GM12874 (cell line): Measurements from ENCODE around the gene PLEKHD1.

Experiments
- TF ChIP-seq, protein P1 (sequence below): IDR thresholded peaks from 2 replicates; pipeline ENCODE4 v1.5.1; 2011; ENCODE audit warnings: low read depth, mild to moderate bottlenecking, control low read depth, low read length, moderate library complexity; ENCODE audit not compliant: insufficient read depth

The PLEKHD1 gene

DNA sequence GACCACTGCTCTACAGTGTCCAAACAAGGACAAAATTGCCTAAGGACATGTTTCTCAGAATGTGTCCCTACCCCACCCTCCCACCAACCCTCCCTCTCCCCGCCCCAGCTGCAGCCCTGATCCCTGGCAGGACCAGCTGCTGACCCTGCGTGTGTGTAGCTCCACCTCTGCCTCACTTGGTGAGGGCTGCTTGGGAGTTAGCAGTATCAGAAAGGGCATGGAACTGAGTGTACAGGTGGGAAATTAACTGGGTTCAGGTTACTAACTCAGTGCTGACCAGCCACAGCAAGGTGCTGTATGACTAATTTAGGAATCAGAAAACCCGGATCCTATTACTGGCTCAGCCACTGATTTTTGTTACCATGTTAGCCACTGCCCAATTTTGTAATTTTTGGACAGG, 11.3 kb upstream of the PLEKHD1 start:
- TF ChIP-seq, protein P1, sequence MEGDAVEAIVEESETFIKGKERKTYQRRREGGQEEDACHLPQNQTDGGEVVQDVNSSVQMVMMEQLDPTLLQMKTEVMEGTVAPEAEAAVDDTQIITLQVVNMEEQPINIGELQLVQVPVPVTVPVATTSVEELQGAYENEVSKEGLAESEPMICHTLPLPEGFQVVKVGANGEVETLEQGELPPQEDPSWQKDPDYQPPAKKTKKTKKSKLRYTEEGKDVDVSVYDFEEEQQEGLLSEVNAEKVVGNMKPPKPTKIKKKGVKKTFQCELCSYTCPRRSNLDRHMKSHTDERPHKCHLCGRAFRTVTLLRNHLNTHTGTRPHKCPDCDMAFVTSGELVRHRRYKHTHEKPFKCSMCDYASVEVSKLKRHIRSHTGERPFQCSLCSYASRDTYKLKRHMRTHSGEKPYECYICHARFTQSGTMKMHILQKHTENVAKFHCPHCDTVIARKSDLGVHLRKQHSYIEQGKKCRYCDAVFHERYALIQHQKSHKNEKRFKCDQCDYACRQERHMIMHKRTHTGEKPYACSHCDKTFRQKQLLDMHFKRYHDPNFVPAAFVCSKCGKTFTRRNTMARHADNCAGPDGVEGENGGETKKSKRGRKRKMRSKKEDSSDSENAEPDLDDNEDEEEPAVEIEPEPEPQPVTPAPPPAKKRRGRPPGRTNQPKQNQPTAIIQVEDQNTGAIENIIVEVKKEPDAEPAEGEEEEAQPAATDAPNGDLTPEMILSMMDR = no peak

DNA sequence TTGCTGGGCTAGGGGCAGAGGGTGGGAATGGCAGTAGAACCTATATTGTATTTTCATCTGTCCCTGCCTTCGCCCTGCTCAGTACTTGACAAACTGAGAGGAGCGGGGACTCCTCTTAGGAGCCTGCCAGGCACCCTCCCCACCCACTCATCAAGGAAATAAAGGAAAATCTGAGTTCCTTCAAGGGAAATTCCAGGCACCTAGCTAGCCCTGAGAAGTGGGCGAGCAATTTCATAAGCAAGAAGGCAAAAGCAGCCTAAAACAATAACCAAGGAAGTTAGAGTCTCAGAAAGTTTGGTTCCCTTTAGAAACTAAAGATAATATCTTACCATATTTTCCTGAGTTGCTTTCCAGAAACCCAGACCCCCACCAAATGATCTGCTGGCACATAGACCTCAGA, 10.6 kb upstream of the PLEKHD1 start:
- TF ChIP-seq, protein P1 = no peak

DNA sequence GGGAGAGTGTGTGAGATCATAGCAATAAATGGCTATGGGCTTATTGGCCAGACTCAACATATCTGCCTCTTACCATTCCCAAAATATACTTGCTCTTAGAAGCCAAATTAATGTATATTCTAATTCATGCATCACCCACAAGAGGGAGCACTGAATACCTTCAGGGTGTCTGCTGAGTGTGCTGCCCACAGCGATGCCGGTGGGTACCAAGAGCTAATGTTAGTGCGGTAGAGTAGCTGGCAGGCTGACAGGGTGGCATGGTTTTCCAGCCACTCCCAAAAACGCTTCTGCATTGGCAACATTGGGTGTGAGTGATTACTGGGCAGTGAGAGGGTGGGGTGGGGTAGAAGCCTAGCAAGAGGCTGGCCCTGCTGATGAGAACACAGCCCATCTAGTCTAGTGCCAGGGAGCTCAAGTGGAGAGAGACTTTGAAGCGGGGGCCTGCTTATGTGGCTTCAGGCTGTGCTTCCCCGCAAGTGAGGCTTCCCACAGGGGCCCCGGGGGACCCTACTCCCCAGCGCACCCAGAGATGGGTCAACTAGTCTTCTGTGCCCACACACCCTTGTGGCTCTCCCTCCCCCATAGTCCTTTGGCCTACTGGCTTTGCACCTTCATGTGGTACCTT, 9.2 kb upstream of the PLEKHD1 start:
- TF ChIP-seq, protein P1 = peak; percentile 48

DNA sequence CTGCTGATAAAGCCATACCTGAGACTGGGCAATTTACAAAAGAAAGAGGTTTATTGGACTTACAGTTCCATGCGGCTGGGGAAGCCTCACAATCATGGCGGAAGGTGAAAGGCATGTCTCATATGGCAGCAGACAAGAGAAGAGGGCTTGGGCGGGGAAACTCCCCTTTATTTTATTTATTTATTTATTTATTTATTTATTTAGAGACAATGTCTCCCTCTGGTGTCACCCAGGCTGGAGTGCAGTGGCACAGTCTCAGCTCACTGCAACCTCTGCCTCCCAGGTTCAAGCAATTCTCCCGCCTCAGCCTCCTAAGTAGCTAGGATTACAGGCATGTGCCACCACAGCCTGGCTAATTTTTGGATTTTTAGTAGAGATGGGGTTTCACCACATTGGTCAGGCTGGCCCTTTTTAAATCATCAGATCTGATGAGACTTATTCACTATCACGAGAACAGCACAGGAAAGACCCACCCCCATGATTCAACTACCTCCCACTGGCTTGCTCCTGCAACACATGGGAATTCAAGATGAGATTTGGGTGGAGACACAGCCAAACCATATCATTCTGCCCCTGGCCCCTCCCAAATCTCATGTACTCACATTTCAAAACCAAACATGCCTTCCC, 7.6 kb upstream of the PLEKHD1 start:
- TF ChIP-seq, protein P1 = peak; percentile 11; the same call in 1 of the 2 replicates

DNA sequence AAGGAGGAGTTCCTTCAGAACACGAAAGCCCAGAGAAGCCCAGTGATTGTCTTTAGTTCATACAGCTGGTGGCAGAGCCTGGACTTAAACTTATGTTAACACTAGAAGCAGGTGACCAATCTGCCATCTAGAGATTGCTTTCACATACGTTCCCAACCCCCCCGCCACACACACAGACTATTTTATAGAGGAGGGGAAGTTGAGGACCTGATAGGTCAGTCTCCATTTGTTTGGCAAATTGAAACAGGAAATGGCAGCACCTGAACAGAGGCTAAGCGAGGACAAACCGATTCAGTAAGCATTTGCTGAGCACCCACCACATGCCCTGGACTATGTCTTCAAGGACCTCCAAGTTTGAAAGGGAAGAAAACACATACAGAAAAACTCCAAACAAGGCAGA, 4.8 kb upstream of the PLEKHD1 start:
- TF ChIP-seq, protein P1 = no peak

DNA sequence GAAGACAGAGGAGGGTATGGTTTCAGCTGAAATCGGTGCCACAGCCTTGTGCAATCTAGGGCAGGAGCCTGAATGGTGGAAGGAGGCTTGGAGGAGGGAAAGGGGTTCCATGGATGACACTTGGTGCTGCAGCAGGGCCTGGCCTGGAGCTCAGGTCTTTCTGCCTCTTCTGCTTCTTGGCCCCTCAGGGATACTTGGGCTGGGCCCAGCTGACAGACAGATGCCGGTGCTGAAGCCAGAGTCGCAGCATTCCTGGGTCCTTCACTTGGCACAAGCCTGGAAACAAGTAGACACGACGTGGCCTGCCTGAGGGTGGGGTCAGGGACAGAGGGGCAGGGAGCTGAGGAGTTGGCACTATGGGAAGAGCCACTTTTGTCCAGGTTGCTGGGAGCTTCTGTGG, 4.4 kb upstream of the PLEKHD1 start:
- TF ChIP-seq, protein P1 = no peak

DNA sequence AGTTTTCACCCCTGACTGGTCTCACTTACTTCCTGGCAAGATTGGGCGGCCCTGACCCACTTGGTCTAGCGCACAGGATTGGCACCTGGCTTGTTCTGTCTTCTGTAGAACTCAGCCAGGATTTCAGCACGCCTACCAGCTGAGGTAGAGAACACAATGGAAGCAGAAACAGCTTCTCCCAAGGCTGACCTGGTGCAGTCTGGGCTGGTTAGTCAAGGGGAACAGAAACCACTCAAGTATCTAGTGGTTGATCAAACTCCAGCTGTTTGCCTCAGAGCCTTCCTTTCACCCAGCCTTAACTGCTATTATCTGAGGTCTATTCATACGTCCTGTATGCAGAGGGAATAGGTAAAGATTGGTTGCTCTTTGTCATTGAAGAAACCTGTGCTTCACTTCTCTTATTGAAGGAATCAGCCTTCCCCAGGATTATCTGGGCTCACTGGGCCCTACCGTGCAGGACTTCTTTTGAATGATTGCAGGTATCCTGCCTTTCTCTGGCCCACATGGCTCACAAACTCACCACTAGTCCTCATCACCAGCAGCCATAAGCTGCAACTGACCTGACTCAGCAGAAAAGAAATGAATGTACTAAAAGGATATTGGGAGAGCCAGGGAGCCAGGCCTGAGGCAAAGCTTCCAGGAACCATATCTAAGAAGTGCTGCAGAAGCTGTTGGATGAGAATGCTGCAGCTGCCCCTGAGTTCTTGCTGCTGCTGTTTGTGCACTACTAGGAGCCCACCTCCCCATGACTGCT, 2.5 kb upstream of the PLEKHD1 start:
- TF ChIP-seq, protein P1 = no peak
